ENCODE data around the gene UBE2V1. TPM values are rescaled to one million over a fixed set of nuclear protein-coding genes. Genes with fewer than 3 reads are reported as not detected.

The UBE2V1 gene
- total and polyA plus RNA-seq, 2 of the 13 experiments (the other 11 are each of a cell fraction or from before 2014, with no cell fraction given): 81.3 to 132 TPM

- TF ChIP-seq, protein P1, sequence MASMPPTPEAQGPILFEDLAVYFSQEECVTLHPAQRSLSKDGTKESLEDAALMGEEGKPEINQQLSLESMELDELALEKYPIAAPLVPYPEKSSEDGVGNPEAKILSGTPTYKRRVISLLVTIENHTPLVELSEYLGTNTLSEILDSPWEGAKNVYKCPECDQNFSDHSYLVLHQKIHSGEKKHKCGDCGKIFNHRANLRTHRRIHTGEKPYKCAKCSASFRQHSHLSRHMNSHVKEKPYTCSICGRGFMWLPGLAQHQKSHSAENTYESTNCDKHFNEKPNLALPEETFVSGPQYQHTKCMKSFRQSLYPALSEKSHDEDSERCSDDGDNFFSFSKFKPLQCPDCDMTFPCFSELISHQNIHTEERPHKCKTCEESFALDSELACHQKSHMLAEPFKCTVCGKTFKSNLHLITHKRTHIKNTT (CRISPR knock-in tag; IDR thresholded peaks at IDR 0.05): no peak
- TF ChIP-seq, protein P2, sequence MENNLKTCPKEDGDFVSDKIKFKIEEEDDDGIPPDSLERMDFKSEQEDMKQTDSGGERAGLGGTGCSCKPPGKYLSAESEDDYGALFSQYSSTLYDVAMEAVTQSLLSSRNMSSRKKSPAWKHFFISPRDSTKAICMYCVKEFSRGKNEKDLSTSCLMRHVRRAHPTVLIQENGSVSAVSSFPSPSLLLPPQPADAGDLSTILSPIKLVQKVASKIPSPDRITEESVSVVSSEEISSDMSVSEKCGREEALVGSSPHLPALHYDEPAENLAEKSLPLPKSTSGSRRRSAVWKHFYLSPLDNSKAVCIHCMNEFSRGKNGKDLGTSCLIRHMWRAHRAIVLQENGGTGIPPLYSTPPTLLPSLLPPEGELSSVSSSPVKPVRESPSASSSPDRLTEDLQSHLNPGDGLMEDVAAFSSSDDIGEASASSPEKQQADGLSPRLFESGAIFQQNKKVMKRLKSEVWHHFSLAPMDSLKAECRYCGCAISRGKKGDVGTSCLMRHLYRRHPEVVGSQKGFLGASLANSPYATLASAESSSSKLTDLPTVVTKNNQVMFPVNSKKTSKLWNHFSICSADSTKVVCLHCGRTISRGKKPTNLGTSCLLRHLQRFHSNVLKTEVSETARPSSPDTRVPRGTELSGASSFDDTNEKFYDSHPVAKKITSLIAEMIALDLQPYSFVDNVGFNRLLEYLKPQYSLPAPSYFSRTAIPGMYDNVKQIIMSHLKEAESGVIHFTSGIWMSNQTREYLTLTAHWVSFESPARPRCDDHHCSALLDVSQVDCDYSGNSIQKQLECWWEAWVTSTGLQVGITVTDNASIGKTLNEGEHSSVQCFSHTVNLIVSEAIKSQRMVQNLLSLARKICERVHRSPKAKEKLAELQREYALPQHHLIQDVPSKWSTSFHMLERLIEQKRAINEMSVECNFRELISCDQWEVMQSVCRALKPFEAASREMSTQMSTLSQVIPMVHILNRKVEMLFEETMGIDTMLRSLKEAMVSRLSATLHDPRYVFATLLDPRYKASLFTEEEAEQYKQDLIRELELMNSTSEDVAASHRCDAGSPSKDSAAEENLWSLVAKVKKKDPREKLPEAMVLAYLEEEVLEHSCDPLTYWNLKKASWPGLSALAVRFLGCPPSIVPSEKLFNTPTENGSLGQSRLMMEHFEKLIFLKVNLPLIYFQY (CRISPR knock-in tag; IDR thresholded peaks at IDR 0.05; ENCODE audit: borderline replicate concordance): peak; percentile 100
- TF ChIP-seq, protein P3, sequence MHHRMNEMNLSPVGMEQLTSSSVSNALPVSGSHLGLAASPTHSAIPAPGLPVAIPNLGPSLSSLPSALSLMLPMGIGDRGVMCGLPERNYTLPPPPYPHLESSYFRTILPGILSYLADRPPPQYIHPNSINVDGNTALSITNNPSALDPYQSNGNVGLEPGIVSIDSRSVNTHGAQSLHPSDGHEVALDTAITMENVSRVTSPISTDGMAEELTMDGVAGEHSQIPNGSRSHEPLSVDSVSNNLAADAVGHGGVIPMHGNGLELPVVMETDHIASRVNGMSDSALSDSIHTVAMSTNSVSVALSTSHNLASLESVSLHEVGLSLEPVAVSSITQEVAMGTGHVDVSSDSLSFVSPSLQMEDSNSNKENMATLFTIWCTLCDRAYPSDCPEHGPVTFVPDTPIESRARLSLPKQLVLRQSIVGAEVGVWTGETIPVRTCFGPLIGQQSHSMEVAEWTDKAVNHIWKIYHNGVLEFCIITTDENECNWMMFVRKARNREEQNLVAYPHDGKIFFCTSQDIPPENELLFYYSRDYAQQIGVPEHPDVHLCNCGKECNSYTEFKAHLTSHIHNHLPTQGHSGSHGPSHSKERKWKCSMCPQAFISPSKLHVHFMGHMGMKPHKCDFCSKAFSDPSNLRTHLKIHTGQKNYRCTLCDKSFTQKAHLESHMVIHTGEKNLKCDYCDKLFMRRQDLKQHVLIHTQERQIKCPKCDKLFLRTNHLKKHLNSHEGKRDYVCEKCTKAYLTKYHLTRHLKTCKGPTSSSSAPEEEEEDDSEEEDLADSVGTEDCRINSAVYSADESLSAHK (CRISPR knock-in tag; IDR thresholded peaks at IDR 0.05; ENCODE audit: borderline replicate concordance): no peak
- TF ChIP-seq PCBP2 (optimal IDR thresholded peaks at IDR 0.05; ENCODE audit: low read depth, low read length, poor library complexity, severe bottlenecking) (no peak), BCLAF1 (IDR thresholded peaks at IDR 0.05) (no peak), RAD51 (IDR thresholded peaks at IDR 0.05; ENCODE audit: borderline replicate concordance) (no peak), ZBTB25 (CRISPR knock-in tag; IDR thresholded peaks at IDR 0.05) (peak; percentile 92), CENPX (CRISPR knock-in tag; IDR thresholded peaks at IDR 0.05) (no peak), KMT2B (CRISPR knock-in tag; IDR thresholded peaks at IDR 0.05) (peak; percentile 77; the same call in 1 of the 2 replicates), ZNF749 (CRISPR knock-in tag; IDR thresholded peaks at IDR 0.05; ENCODE audit: borderline replicate concordance) (peak; percentile 96), ZNF530 (CRISPR knock-in tag; IDR thresholded peaks at IDR 0.05; ENCODE audit: low read depth) (no peak), ZNF205 (CRISPR knock-in tag; IDR thresholded peaks at IDR 0.05) (peak; percentile 95), KLF13 (CRISPR knock-in tag; IDR thresholded peaks at IDR 0.05) (no peak), MIXL1 (CRISPR knock-in tag; IDR thresholded peaks at IDR 0.05) (peak; percentile 88; the same call in 1 of the 2 replicates)
- TF ChIP-seq, protein P4, sequence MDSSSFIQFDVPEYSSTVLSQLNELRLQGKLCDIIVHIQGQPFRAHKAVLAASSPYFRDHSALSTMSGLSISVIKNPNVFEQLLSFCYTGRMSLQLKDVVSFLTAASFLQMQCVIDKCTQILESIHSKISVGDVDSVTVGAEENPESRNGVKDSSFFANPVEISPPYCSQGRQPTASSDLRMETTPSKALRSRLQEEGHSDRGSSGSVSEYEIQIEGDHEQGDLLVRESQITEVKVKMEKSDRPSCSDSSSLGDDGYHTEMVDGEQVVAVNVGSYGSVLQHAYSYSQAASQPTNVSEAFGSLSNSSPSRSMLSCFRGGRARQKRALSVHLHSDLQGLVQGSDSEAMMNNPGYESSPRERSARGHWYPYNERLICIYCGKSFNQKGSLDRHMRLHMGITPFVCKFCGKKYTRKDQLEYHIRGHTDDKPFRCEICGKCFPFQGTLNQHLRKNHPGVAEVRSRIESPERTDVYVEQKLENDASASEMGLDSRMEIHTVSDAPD (CRISPR knock-in tag; IDR thresholded peaks at IDR 0.05): 0 out of 2 replicates have a peak, but pooled peaks have one; percentile 31
Measured at GRCh38 chr20:50071039-50071888, 41.7 kb downstream of the UBE2V1 start (continued).
